NB4 (cell line): ENCODE data around the gene CDH26.

ENCODE experiments used
- DNase-seq: peaks from one replicate; pipeline ENCODE4 v3.0.0; 2010; ENCODE audit warnings: low read depth
- H3K4me3 ChIP-seq: one replicate; pipeline ENCODE4 v1.5.1; 2011; ENCODE audit warnings: mild to moderate bottlenecking, low read depth, low read length, moderate library complexity
- CTCF ChIP-seq: IDR thresholded peaks from one replicate; pipeline ENCODE4 v1.5.1; 2012; ENCODE audit warnings: low read depth, low read length
- MAX ChIP-seq: IDR thresholded peaks from 2 replicates; pipeline ENCODE4 v1.6.1; 2011; ENCODE audit warnings: low read depth, low read length
- MYC ChIP-seq: IDR thresholded peaks from 2 replicates; pipeline ENCODE4 v1.6.1; 2011; ENCODE audit warnings: low read depth, low read length
- POLR2A ChIP-seq: IDR thresholded peaks from 2 replicates; pipeline ENCODE4 v1.6.1; 2011; ENCODE audit warnings: mild to moderate bottlenecking; ENCODE audit not compliant: insufficient read length; ENCODE audit errors: extremely low read depth

CDH26 gene

GRCh38 chr20:59976156-59976782, 18.0 kb downstream of the CDH26 start:
- TF ChIP-seq MYC: no peak
- no peak for TF ChIP-seq CTCF
- no peak for TF ChIP-seq MAX
- TF ChIP-seq POLR2A: no peak
- DNase-seq: no peak
- H3K4me3 ChIP-seq: no peak overlapping the region

DNA sequence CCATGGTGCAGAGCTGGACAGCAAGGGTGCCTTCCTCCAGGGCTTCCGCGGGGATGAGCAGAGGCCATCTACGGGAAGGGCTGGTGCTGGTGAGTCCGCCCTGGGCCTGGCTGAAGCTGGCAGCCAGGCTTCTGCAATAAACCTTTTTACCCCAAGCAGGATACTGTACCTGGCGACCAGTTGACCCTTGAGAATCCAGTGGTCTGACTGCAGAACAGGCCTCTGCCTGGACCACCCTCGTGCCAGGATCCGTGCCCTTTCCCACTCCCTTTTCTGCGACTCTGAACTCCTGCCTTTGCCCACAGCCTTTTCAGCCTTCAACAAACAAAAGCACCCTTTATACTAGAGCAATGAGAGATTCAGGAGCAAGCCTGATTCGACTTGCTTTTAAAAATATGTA, 18.9 kb downstream of the CDH26 start:
- DNase-seq: no peak
- TF ChIP-seq MAX (no peak), MYC (no peak), CTCF (no peak), POLR2A (no peak)
- H3K4me3 ChIP-seq: no peak overlapping the region

DNA sequence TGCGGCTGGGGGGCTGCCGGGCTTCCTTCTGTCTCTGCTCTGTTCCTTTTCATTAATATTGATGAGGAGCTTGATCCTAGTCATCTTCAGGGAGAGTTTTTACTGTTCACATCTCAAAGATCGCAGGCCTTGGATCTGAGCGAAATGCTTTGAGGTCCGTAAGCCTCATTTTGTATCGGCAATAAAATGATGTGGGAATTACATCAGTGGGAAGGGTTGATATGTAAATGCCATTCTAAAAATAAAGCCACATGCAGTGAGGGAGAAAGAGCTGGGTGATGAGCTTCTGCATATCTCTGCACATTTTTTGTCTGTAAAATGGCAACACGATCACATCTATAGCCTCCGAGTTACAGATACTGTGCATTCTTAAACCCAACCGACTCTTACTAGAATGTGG, 24.9 kb downstream of the CDH26 start:
- DNase-seq: no peak
- TF ChIP-seq MAX (no peak), CTCF (no peak), POLR2A (no peak), MYC (no peak)

DNA sequence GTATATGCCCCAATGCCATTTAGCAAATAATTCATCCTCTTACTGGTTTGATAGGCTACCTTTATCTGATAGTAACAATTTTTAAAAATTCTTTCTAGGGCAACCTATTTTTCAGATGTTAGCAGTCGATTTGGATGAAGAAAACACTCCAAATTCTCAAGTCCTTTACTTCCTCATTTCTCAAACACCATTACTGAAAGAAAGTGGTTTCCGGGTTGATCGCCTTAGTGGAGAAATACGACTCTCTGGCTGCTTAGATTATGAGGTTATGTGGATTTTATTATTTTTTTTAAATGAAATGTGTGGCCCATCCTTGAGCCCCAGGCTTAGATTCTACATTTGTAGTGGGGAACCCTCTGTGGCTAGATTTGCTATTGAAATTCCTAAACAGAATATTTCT, 26.3 kb downstream of the CDH26 start:
- H3K4me3 ChIP-seq: no peak overlapping the region
- TF ChIP-seq MYC: no peak
- no peak for TF ChIP-seq POLR2A
- peak; percentile 29; the same call in 1 of the 2 replicates for TF ChIP-seq MAX
- peak; percentile 76 for DNase-seq

More for the DNA sequence above, 24.9 kb downstream of the CDH26 start:
- no peak overlapping the region for H3K4me3 ChIP-seq

DNA sequence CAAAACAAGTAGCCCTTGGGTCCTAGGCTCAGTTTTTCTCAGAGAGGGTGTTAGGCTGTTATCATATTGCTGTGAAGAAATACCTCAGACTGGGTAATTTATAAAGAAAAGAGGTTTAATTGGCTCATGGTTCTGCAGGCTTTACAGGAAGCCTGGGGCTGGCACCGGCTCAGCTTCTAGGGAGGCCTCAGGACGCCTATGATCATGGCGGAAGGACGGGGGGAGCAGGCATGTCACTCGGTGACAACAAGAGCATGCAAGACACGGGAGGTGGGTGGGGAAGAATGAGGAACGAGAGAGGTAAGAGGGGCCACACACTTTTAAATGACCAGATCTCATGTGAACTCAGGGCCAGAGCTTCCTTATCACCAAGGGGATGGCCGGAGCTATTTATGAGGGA, 26.9 kb downstream of the CDH26 start:
- no peak overlapping the region for H3K4me3 ChIP-seq
- TF ChIP-seq MYC: no peak
- no peak for TF ChIP-seq MAX
- no peak for TF ChIP-seq CTCF
- no peak for TF ChIP-seq POLR2A
- no peak for DNase-seq

GRCh38 chr20:59985864-59986263, 27.6 kb downstream of the CDH26 start:
- TF ChIP-seq POLR2A: no peak
- TF ChIP-seq MAX: no peak
- TF ChIP-seq CTCF: peak; percentile 75
- no peak overlapping the region for H3K4me3 ChIP-seq
- peak; percentile 70 for DNase-seq
